Vagina (tissue), 2 donors: Measurements from ENCODE around the gene CASKIN1.
"Not testable (repeated sequence)": the region's sequence is repeated elsewhere in the genome, so short reads cannot be mapped to it uniquely, and the experiment has no call there.

Experiments
- POLR2A ChIP-seq, 2 donors: fragments of 450-650 bp; IDR thresholded peaks; one replicate each; pipeline ENCODE4 v1.6.1; 2017; ENCODE audit warnings: antibody characterized with exemption in 2 of 2, mild to moderate bottlenecking in 2 of 2, moderate library complexity in 2 of 2
- POLR2AphosphoS5 ChIP-seq, 2 donors: sonication (generic); formaldehyde crosslinking; IDR thresholded peaks; one replicate each; pipeline ENCODE4 v1.9.0; 2017; ENCODE audit warnings: antibody characterized with exemption in 2 of 2, mild to moderate bottlenecking in 2 of 2, low read depth in 1 of 2; ENCODE audit not compliant: insufficient read depth in 1 of 2
- TF ChIP-seq, protein P1 (sequence below), 3 experiments: fragments of 450-650 bp in 2 of 3; fragments of 200-600 bp in 1 of 3; sonication (generic) in 1 of 3; IDR thresholded peaks; one replicate each; pipeline ENCODE4 v1.5.1; 2017 to 2019; ENCODE audit warnings: antibody characterized with exemption in 3 of 3, mild to moderate bottlenecking in 2 of 3, moderate library complexity in 2 of 3

GRCh38 chr16:2135071-2135470, 61.3 kb downstream of the CASKIN1 start:
- TF ChIP-seq, protein P1, sequence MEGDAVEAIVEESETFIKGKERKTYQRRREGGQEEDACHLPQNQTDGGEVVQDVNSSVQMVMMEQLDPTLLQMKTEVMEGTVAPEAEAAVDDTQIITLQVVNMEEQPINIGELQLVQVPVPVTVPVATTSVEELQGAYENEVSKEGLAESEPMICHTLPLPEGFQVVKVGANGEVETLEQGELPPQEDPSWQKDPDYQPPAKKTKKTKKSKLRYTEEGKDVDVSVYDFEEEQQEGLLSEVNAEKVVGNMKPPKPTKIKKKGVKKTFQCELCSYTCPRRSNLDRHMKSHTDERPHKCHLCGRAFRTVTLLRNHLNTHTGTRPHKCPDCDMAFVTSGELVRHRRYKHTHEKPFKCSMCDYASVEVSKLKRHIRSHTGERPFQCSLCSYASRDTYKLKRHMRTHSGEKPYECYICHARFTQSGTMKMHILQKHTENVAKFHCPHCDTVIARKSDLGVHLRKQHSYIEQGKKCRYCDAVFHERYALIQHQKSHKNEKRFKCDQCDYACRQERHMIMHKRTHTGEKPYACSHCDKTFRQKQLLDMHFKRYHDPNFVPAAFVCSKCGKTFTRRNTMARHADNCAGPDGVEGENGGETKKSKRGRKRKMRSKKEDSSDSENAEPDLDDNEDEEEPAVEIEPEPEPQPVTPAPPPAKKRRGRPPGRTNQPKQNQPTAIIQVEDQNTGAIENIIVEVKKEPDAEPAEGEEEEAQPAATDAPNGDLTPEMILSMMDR (IDR thresholded peaks at IDR 0.05): not testable (repeated sequence)
- TF ChIP-seq POLR2A (IDR thresholded peaks at IDR 0.05); POLR2AphosphoS5 (IDR thresholded peaks at IDR 0.05; ENCODE audit: insufficient read depth in 1 of 2, low read depth in 1 of 2): not testable (repeated sequence)
